Measurements from ENCODE around the gene GARRE1. TPM values are rescaled to one million over a fixed set of nuclear protein-coding genes. Genes with fewer than 3 reads are reported as not detected.
A peak's percentile ranks its signal among the peaks of the same experiment; 100 is the strongest.

Gene GARRE1
- total RNA-seq, 1 experiment from 2014 or later = 16.9 TPM

GRCh38 chr19:34243876-34244578 lies 10.3 kb upstream of the GARRE1 start:
- ATAC-seq (0 out of 2 replicates have a peak, but pooled peaks have one; percentile 8), DNase-seq (ENCODE audit: low read depth, low spot score) (no peak)
- H3K79me2 ChIP-seq (ENCODE audit: insufficient read depth, low read length) = no peaks in the 10 kb centered on the region
- no peak overlapping the region for H3K9ac ChIP-seq (ENCODE audit: low read length)
- no TSS peak for BruUV-seq (replicated peaks)
- H3K27ac ChIP-seq (ENCODE audit: low read depth, low read length) = no peak overlapping the region
- H3K27me3 ChIP-seq (ENCODE audit: insufficient read depth, low read length) = no peaks in the 10 kb centered on the region
- H3K9me2 ChIP-seq (ENCODE audit: insufficient read depth) = no peaks in the 10 kb centered on the region
- H3K4me3 ChIP-seq (replicated peaks in 1 of 2; ENCODE audit: low read depth in 1 of 2, low read length in 2 of 2) = no peak overlapping the region
- H3K9me3 ChIP-seq (ENCODE audit: control insufficient read depth in 1 of 2, insufficient read depth in 1 of 2, low read depth in 1 of 2, low read length in 2 of 2) = no peaks in the 10 kb centered on the region
- ChIA-PET CTCF (no interaction called here), POLR2A (no interaction called here), RAD21 (ENCODE audit: low non-redundant PET in 1 of 2, low total read pairs in 2 of 2, uncharacterized antibody in 2 of 2, unreplicated experiment in 2 of 2) (no interaction called here)
- H4K20me1 ChIP-seq (ENCODE audit: insufficient read depth) = no peaks in the 10 kb centered on the region
- H3K36me3 ChIP-seq (ENCODE audit: control insufficient read depth in 1 of 2, insufficient read depth in 2 of 2, low read length in 2 of 2) = no peaks in the 10 kb centered on the region
- peaks cover 9 to 18% of the 10 kb centered on the region in 2 experiments for H3K4me1 ChIP-seq (ENCODE audit: control insufficient read depth in 1 of 2, insufficient read depth in 2 of 2, low read length in 2 of 2)
- intact Hi-C loops (cut with micrococcal nuclease) = loop anchor here (5.0 kb wide), 1 partner anchor 93 kb away; no protein-coding TSS in a partner anchor
- peak overlapping the region; percentile 31 for H3K4me2 ChIP-seq (ENCODE audit: low read length)
- TF ChIP-seq ZNF274 (IDR thresholded peaks at IDR 0.05; ENCODE audit: low read depth, low read length) = no peak
- TF ChIP-seq, protein P1, sequence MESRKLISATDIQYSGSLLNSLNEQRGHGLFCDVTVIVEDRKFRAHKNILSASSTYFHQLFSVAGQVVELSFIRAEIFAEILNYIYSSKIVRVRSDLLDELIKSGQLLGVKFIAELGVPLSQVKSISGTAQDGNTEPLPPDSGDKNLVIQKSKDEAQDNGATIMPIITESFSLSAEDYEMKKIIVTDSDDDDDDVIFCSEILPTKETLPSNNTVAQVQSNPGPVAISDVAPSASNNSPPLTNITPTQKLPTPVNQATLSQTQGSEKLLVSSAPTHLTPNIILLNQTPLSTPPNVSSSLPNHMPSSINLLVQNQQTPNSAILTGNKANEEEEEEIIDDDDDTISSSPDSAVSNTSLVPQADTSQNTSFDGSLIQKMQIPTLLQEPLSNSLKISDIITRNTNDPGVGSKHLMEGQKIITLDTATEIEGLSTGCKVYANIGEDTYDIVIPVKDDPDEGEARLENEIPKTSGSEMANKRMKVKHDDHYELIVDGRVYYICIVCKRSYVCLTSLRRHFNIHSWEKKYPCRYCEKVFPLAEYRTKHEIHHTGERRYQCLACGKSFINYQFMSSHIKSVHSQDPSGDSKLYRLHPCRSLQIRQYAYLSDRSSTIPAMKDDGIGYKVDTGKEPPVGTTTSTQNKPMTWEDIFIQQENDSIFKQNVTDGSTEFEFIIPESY (IDR thresholded peaks at IDR 0.05; ENCODE audit: extremely low read depth, insufficient replicate concordance, low read length) = no peak
- TF ChIP-seq ELF1 (IDR thresholded peaks at IDR 0.05; ENCODE audit: borderline replicate concordance, low read depth) = no peak
- no peak overlapping the region for H2AFZ ChIP-seq (ENCODE audit: low read depth, low read length, poor library complexity, severe bottlenecking)

DNA sequence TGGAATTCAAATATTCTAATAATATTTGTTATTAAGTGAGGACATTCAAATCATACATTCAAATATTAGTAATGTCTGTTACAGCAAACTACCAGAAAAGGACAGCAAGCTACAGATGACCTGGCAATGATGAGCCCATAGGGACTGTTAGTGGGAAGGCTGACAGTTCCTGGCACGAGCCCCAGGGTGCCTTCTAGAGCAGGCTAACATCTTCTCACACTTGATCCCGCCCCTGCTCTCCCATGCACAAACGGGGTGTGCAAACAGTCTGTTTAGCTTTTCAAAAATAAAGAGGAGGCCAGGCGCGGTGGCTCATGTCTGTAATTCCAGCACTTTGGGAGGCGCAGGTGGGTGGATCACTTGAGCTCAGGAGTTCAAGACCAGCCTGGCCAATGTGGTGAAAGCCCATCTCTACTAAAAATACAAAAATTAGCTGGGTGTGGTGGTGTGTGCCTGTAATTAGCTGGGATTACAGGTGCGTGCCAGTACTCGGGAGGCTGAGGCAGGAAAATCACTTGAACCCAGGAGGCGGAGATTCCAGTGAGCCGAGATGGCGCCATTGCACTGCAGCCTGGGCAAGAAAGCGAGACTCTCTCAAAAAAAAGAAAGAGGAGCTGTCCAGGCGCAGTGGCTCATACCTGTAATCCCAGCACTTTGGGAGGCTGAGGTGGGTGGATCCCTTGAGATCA lies 9.6 kb upstream of the GARRE1 start:
- no peak overlapping the region for H3K4me3 ChIP-seq (replicated peaks in 1 of 2; ENCODE audit: low read depth in 1 of 2, low read length in 2 of 2)
- no peak for ATAC-seq
- TF ChIP-seq ATF3 (IDR thresholded peaks at IDR 0.05) = no peak
- TF ChIP-seq POLR2A (IDR thresholded peaks at IDR 0.05; ENCODE audit: borderline replicate concordance, extremely low read depth, insufficient read depth, insufficient read length) = no peak
- TF ChIP-seq EGR1 (IDR thresholded peaks at IDR 0.05; ENCODE audit: low read depth) = no peak
- TF ChIP-seq, protein P1 (IDR thresholded peaks at IDR 0.05; ENCODE audit: extremely low read depth, insufficient replicate concordance, low read length) = no peak
- no peak for TF ChIP-seq REST (IDR thresholded peaks at IDR 0.05; ENCODE audit: low read depth)
- TF ChIP-seq SRF (IDR thresholded peaks at IDR 0.05; ENCODE audit: low read depth) = no peak
- TF ChIP-seq EZH2 (IDR thresholded peaks at IDR 0.05) = no peak

More for the DNA sequence above, 9.6 kb upstream of the GARRE1 start:
- intact Hi-C loops (cut with micrococcal nuclease) = loop anchor here (5.0 kb wide), 1 partner anchor 93 kb away; no protein-coding TSS in a partner anchor
- H3K9ac ChIP-seq (ENCODE audit: low read length) = no peak overlapping the region
- H3K9me2 ChIP-seq (ENCODE audit: insufficient read depth) = no peaks in the 10 kb centered on the region
- no peaks in the 10 kb centered on the region for H3K79me2 ChIP-seq (ENCODE audit: insufficient read depth, low read length)
- RAD21 ChIA-PET (ENCODE audit: low non-redundant PET in 1 of 2, low total read pairs in 2 of 2, uncharacterized antibody in 2 of 2, unreplicated experiment in 2 of 2) = no interaction called here
- no peaks in the 10 kb centered on the region for H3K36me3 ChIP-seq (ENCODE audit: control insufficient read depth in 1 of 2, insufficient read depth in 2 of 2, low read length in 2 of 2)
- POLR2A ChIA-PET = no interaction called here
- no TSS peak for BruUV-seq (replicated peaks)
- no peak overlapping the region for H2AFZ ChIP-seq (ENCODE audit: low read depth, low read length, poor library complexity, severe bottlenecking)
- H3K4me1 ChIP-seq (ENCODE audit: control insufficient read depth in 1 of 2, insufficient read depth in 2 of 2, low read length in 2 of 2) = peaks cover 9 to 18% of the 10 kb centered on the region in 2 experiments
- CTCF ChIA-PET = no interaction called here
- no peaks in the 10 kb centered on the region for H3K9me3 ChIP-seq (ENCODE audit: control insufficient read depth in 1 of 2, insufficient read depth in 1 of 2, low read depth in 1 of 2, low read length in 2 of 2)
- no peaks in the 10 kb centered on the region for H4K20me1 ChIP-seq (ENCODE audit: insufficient read depth)
- H3K4me2 ChIP-seq (ENCODE audit: low read length) = no peak overlapping the region
- DNase-seq (ENCODE audit: low read depth, low spot score) = no peak
- no peaks in the 10 kb centered on the region for H3K27me3 ChIP-seq (ENCODE audit: insufficient read depth, low read length)
- H3K27ac ChIP-seq (ENCODE audit: low read depth, low read length) = no peak overlapping the region
